Myocyte (in vitro differentiated cells): ENCODE results near the gene ADH7. TPM values are rescaled to one million over a fixed set of nuclear protein-coding genes. Genes with fewer than 3 reads are reported as not detected.
"Not testable (repeated sequence)": the region's sequence is repeated elsewhere in the genome, so short reads cannot be mapped to it uniquely, and the experiment has no call there.

Experiments
- DNase-seq: peaks from one replicate; pipeline ENCODE4 v3.0.0-alpha.2; 2012; ENCODE audit warnings: low read depth
- total RNA-seq: library from RNA; depleted of rRNA; stranded (reverse); fragments of >200 nt; gene quantifications from 2 replicates; pipeline ENCODE4 v1.2.3, GENCODE V29; 2014

Gene ADH7
- total RNA-seq, 1 donor from 2014 or later, result not detected

- DNase-seq, result no peak
Observed at GRCh38 chr4:99381588-99382175, 53.5 kb downstream of the ADH7 start.

GRCh38 chr4:99379571-99379970, 55.6 kb downstream of the ADH7 start:
- no peak for DNase-seq

- DNase-seq, result no peak
Observed at GRCh38 chr4:99378876-99379275, 56.3 kb downstream of the ADH7 start.

GRCh38 chr4:99377341-99377740, 57.8 kb downstream of the ADH7 start:
- not testable (repeated sequence) for DNase-seq

- not testable (repeated sequence) for DNase-seq
Observed at GRCh38 chr4:99372464-99372863, 62.7 kb downstream of the ADH7 start.

- not testable (repeated sequence) for DNase-seq
Observed at GRCh38 chr4:99367817-99368216, 67.3 kb downstream of the ADH7 start.

- DNase-seq, result no peak
Observed at GRCh38 chr4:99366491-99366890, 68.7 kb downstream of the ADH7 start.

GRCh38 chr4:99362768-99363167, 72.4 kb downstream of the ADH7 start:
- DNase-seq, result peak; percentile 18

Other genes starting within 250 kb of the ADH7 start
- gene ADH6, start 216.1 kb downstream of the ADH7 start, total RNA-seq, result not detected in 2 replicates
- gene ADH1A, start 144.4 kb downstream of the ADH7 start, total RNA-seq, result not detected in 2 replicates
- gene ADH1B, start 113.9 kb downstream of the ADH7 start, total RNA-seq, result not detected in 2 replicates
- not detected in 2 replicates for gene ADH1C, start 82.6 kb downstream of the ADH7 start, total RNA-seq
- gene C4orf17, start 75.7 kb upstream of the ADH7 start, total RNA-seq, result 0.31 TPM in 1 of 2 replicates, not detected in the other
- gene TRMT10A, start 128.7 kb upstream of the ADH7 start, total RNA-seq, result 10.7 and 13.7 TPM in 2 replicates
- gene MTTP, start 139.5 kb upstream of the ADH7 start, total RNA-seq, result 0.10 and 0.80 TPM in 2 replicates
- 2.7 and 8.5 TPM in 2 replicates for gene C4orf54, start 222.5 kb upstream of the ADH7 start, total RNA-seq